Measurements from ENCODE around the gene GNAL.

DNA sequence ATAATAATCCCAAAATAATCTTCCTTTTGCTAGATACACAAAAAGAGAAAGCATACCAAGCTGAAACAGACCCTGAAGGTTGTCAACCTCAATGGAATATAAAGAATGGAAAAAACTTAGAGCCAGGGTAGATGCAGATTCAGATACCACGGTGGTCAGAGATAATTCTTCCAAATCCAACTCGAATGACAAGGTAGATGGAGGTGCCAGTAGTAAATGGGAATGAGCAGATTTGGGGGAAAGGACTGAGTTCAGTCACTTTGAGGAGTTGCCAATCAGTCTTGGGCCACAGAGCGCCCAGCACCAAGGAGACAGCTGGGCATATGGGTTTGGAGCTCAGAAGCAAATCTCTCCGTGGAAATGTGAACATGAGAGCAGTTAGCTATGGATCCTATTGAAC lies 158.7 kb downstream of the GNAL start:
- TF ChIP-seq, protein P1, sequence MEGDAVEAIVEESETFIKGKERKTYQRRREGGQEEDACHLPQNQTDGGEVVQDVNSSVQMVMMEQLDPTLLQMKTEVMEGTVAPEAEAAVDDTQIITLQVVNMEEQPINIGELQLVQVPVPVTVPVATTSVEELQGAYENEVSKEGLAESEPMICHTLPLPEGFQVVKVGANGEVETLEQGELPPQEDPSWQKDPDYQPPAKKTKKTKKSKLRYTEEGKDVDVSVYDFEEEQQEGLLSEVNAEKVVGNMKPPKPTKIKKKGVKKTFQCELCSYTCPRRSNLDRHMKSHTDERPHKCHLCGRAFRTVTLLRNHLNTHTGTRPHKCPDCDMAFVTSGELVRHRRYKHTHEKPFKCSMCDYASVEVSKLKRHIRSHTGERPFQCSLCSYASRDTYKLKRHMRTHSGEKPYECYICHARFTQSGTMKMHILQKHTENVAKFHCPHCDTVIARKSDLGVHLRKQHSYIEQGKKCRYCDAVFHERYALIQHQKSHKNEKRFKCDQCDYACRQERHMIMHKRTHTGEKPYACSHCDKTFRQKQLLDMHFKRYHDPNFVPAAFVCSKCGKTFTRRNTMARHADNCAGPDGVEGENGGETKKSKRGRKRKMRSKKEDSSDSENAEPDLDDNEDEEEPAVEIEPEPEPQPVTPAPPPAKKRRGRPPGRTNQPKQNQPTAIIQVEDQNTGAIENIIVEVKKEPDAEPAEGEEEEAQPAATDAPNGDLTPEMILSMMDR (tag by site-specific recombination; IDR thresholded peaks at IDR 0.05), result no peak
- TF ChIP-seq ZBTB7A (tag by site-specific recombination; IDR thresholded peaks at IDR 0.05; ENCODE audit: low read depth), result no peak
- TF ChIP-seq, protein P2, sequence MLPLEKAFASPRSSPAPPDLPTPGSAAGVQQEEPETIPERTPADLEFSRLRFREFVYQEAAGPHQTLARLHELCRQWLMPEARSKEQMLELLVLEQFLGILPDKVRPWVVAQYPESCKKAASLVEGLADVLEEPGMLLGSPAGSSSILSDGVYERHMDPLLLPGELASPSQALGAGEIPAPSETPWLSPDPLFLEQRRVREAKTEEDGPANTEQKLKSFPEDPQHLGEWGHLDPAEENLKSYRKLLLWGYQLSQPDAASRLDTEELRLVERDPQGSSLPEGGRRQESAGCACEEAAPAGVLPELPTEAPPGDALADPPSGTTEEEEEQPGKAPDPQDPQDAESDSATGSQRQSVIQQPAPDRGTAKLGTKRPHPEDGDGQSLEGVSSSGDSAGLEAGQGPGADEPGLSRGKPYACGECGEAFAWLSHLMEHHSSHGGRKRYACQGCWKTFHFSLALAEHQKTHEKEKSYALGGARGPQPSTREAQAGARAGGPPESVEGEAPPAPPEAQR (tag by site-specific recombination; IDR thresholded peaks at IDR 0.05), result no peak
- TF ChIP-seq, protein P3, sequence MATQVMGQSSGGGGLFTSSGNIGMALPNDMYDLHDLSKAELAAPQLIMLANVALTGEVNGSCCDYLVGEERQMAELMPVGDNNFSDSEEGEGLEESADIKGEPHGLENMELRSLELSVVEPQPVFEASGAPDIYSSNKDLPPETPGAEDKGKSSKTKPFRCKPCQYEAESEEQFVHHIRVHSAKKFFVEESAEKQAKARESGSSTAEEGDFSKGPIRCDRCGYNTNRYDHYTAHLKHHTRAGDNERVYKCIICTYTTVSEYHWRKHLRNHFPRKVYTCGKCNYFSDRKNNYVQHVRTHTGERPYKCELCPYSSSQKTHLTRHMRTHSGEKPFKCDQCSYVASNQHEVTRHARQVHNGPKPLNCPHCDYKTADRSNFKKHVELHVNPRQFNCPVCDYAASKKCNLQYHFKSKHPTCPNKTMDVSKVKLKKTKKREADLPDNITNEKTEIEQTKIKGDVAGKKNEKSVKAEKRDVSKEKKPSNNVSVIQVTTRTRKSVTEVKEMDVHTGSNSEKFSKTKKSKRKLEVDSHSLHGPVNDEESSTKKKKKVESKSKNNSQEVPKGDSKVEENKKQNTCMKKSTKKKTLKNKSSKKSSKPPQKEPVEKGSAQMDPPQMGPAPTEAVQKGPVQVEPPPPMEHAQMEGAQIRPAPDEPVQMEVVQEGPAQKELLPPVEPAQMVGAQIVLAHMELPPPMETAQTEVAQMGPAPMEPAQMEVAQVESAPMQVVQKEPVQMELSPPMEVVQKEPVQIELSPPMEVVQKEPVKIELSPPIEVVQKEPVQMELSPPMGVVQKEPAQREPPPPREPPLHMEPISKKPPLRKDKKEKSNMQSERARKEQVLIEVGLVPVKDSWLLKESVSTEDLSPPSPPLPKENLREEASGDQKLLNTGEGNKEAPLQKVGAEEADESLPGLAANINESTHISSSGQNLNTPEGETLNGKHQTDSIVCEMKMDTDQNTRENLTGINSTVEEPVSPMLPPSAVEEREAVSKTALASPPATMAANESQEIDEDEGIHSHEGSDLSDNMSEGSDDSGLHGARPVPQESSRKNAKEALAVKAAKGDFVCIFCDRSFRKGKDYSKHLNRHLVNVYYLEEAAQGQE (tag by site-specific recombination; IDR thresholded peaks at IDR 0.05), result no peak
- no peak for TF ChIP-seq ZNF600 (tag by site-specific recombination; IDR thresholded peaks at IDR 0.05)
- TF ChIP-seq, protein P4, sequence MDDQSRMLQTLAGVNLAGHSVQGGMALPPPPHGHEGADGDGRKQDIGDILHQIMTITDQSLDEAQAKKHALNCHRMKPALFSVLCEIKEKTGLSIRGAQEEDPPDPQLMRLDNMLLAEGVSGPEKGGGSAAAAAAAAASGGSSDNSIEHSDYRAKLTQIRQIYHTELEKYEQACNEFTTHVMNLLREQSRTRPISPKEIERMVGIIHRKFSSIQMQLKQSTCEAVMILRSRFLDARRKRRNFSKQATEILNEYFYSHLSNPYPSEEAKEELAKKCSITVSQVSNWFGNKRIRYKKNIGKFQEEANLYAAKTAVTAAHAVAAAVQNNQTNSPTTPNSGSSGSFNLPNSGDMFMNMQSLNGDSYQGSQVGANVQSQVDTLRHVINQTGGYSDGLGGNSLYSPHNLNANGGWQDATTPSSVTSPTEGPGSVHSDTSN (CRISPR knock-in tag; IDR thresholded peaks at IDR 0.05), result no peak
- no peak for TF ChIP-seq MEIS1 (CRISPR knock-in tag; IDR thresholded peaks at IDR 0.05; ENCODE audit: borderline replicate concordance)
- no peak for TF ChIP-seq ZNF169 (tag by site-specific recombination; IDR thresholded peaks at IDR 0.05)
- no peak for TF ChIP-seq GLI2 (tag by site-specific recombination; IDR thresholded peaks at IDR 0.05; ENCODE audit: borderline replicate concordance, low read depth)
- TF ChIP-seq, protein P5, sequence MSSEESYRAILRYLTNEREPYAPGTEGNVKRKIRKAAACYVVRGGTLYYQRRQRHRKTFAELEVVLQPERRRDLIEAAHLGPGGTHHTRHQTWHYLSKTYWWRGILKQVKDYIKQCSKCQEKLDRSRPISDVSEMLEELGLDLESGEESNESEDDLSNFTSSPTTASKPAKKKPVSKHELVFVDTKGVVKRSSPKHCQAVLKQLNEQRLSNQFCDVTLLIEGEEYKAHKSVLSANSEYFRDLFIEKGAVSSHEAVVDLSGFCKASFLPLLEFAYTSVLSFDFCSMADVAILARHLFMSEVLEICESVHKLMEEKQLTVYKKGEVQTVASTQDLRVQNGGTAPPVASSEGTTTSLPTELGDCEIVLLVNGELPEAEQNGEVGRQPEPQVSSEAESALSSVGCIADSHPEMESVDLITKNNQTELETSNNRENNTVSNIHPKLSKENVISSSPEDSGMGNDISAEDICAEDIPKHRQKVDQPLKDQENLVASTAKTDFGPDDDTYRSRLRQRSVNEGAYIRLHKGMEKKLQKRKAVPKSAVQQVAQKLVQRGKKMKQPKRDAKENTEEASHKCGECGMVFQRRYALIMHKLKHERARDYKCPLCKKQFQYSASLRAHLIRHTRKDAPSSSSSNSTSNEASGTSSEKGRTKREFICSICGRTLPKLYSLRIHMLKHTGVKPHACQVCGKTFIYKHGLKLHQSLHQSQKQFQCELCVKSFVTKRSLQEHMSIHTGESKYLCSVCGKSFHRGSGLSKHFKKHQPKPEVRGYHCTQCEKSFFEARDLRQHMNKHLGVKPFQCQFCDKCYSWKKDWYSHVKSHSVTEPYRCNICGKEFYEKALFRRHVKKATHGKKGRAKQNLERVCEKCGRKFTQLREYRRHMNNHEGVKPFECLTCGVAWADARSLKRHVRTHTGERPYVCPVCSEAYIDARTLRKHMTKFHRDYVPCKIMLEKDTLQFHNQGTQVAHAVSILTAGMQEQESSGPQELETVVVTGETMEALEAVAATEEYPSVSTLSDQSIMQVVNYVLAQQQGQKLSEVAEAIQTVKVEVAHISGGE (tag by site-specific recombination; conservative IDR thresholded peaks at IDR 0.05; ENCODE audit: low read depth), result no peak
- no peak for TF ChIP-seq ZNF404 (tag by site-specific recombination; IDR thresholded peaks at IDR 0.05)
- TF ChIP-seq, protein P6, sequence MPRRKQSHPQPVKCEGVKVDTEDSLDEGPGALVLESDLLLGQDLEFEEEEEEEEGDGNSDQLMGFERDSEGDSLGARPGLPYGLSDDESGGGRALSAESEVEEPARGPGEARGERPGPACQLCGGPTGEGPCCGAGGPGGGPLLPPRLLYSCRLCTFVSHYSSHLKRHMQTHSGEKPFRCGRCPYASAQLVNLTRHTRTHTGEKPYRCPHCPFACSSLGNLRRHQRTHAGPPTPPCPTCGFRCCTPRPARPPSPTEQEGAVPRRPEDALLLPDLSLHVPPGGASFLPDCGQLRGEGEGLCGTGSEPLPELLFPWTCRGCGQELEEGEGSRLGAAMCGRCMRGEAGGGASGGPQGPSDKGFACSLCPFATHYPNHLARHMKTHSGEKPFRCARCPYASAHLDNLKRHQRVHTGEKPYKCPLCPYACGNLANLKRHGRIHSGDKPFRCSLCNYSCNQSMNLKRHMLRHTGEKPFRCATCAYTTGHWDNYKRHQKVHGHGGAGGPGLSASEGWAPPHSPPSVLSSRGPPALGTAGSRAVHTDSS (tag by site-specific recombination; IDR thresholded peaks at IDR 0.05), result no peak
- no peak for TF ChIP-seq ZNF174 (tag by site-specific recombination; IDR thresholded peaks at IDR 0.05)

Data from HEK293 (cell line).